Peyer's patch (tissue), 4 donors: ENCODE measurements around the gene NR5A1. TPM values are rescaled to one million over a fixed set of nuclear protein-coding genes. Genes with fewer than 3 reads are reported as not detected.

Source experiments
- DNase-seq, 3 donors: peaks; one replicate each; pipeline ENCODE4 v3.0.0-alpha.2; 2017 to 2019
- H3K27ac ChIP-seq, 4 donors: fragments of 200-600 bp; sonication (generic); one replicate each; pipeline ENCODE4 v1.5.1; 2016 to 2019
- H3K27me3 ChIP-seq, 2 donors: fragments of 200-600 bp; sonication (generic); one replicate each; pipeline ENCODE4 v1.5.1; 2019
- H3K36me3 ChIP-seq, 3 donors: fragments of 200-600 bp; sonication (generic); one replicate each; pipeline ENCODE4 v1.5.1; 2016 to 2019
- H3K4me1 ChIP-seq, 4 donors: fragments of 200-600 bp; sonication (generic); one replicate each; pipeline ENCODE4 v1.5.1; 2016 to 2019
- H3K4me3 ChIP-seq, 4 donors: fragments of 200-600 bp; sonication (generic); 1 replicate in 3 of 4; 2 replicates in 1 of 4; pipeline ENCODE4 v1.5.1; 2016 to 2019; ENCODE audit warnings: mild to moderate bottlenecking in 1 of 4
- H3K9me3 ChIP-seq, 4 donors: fragments of 200-600 bp; sonication (generic); one replicate each; pipeline ENCODE4 v1.5.1; 2016 to 2019; ENCODE audit warnings: mild to moderate bottlenecking in 1 of 4
- CTCF ChIP-seq, 6 experiments: fragments of 450-650 bp in 4 of 6; fragments of 200-600 bp in 2 of 6; sonication (generic) in 1 of 6; IDR thresholded peaks; one replicate each; pipeline ENCODE4 v1.5.1; 2017 to 2019; ENCODE audit warnings: antibody characterized with exemption in 6 of 6, mild to moderate bottlenecking in 3 of 6, moderate library complexity in 1 of 6
- POLR2A ChIP-seq, 2 donors: fragments of 450-650 bp; IDR thresholded peaks; one replicate each; pipeline ENCODE4 v1.5.1; 2017; ENCODE audit warnings: antibody characterized with exemption in 2 of 2, mild to moderate bottlenecking in 2 of 2, moderate library complexity in 2 of 2
- total RNA-seq, 4 donors: library from RNA; depleted of rRNA; stranded (reverse); fragments of >200 nt; gene quantifications; one replicate each; pipeline ENCODE4 v1.1.0, GENCODE V29; 2016

Gene NR5A1
- total RNA-seq, 4 donors from 2014 or later, result 0.18 TPM; not detected in 3

GRCh38 chr9:124532897-124533296 lies 25.7 kb upstream of the NR5A1 start:
- TF ChIP-seq CTCF (IDR thresholded peaks at IDR 0.05) (no peak), POLR2A (IDR thresholded peaks at IDR 0.05) (no peak)
- Histone ChIP-seq H3K27me3 (no peaks in the 10 kb centered on the region), H3K36me3 (peaks cover 0 to 16% (median 0%) of the 10 kb centered on the region in 3 donors), H3K4me3 (no peak overlapping the region), H3K27ac (no peak overlapping the region), H3K4me1 (no peaks in the 10 kb centered on the region), H3K9me3 (no peaks in the 10 kb centered on the region)
- DNase-seq, result no peak

- DNase-seq, result no peak
- no peak overlapping the region for H3K27ac ChIP-seq
- H3K9me3 ChIP-seq, result no peaks in the 10 kb centered on the region
- H3K36me3 ChIP-seq, result peaks cover 0 to 25% (median 0%) of the 10 kb centered on the region in 3 donors
- no peaks in the 10 kb centered on the region for H3K27me3 ChIP-seq
- TF ChIP-seq POLR2A (IDR thresholded peaks at IDR 0.05) (no peak), CTCF (IDR thresholded peaks at IDR 0.05) (no peak)
- H3K4me1 ChIP-seq, result no peaks in the 10 kb centered on the region
- no peak overlapping the region for H3K4me3 ChIP-seq
These were observed 23.9 kb upstream of the NR5A1 start for GRCh38 chr9:124531115-124531514.

- Histone ChIP-seq H3K9me3 (no peaks in the 10 kb centered on the region), H3K36me3 (peaks cover 0 to 27% (median 0%) of the 10 kb centered on the region in 3 donors), H3K4me1 (no peaks in the 10 kb centered on the region), H3K27me3 (no peaks in the 10 kb centered on the region), H3K4me3 (no peak overlapping the region), H3K27ac (no peak overlapping the region)
- TF ChIP-seq CTCF (IDR thresholded peaks at IDR 0.05), result no peak
- TF ChIP-seq POLR2A (IDR thresholded peaks at IDR 0.05), result no peak
- DNase-seq, result no peak
These were observed 23.0 kb upstream of the NR5A1 start for GRCh38 chr9:124530246-124530645.

GRCh38 chr9:124527781-124528180 lies 20.6 kb upstream of the NR5A1 start:
- Histone ChIP-seq H3K9me3 (no peaks in the 10 kb centered on the region), H3K27me3 (no peaks in the 10 kb centered on the region), H3K27ac (no peak overlapping the region), H3K4me3 (no peak overlapping the region), H3K4me1 (no peaks in the 10 kb centered on the region), H3K36me3 (peaks cover 0 to 17% (median 0%) of the 10 kb centered on the region in 3 donors)
- no peak for DNase-seq
- TF ChIP-seq CTCF (IDR thresholded peaks at IDR 0.05) (no peak), POLR2A (IDR thresholded peaks at IDR 0.05) (no peak)

- no peak overlapping the region for H3K4me3 ChIP-seq
- peaks cover 0 to 17% (median 0%) of the 10 kb centered on the region in 3 donors for H3K36me3 ChIP-seq
- no peaks in the 10 kb centered on the region for H3K9me3 ChIP-seq
These were observed 19.0 kb upstream of the NR5A1 start for GRCh38 chr9:124526174-124526573.

More at GRCh38 chr9:124526174-124526573, 19.0 kb upstream of the NR5A1 start:
- Histone ChIP-seq H3K27ac (no peak overlapping the region), H3K27me3 (no peaks in the 10 kb centered on the region), H3K4me1 (no peaks in the 10 kb centered on the region)
- no peak for TF ChIP-seq CTCF (IDR thresholded peaks at IDR 0.05)
- no peak for TF ChIP-seq POLR2A (IDR thresholded peaks at IDR 0.05)
- no peak for DNase-seq
